PFSK-1 (cell line): ENCODE results near the gene PBX3.

ENCODE experiments used
- FOXP2 ChIP-seq: optimal IDR thresholded peaks from 2 replicates; pipeline ENCODE3; 2011; ENCODE audit warnings: borderline replicate concordance, control low read depth, inconsistent platforms; ENCODE audit not compliant: insufficient read depth; ENCODE audit errors: extremely low read length, extremely low read depth
- POLR2AphosphoS5 ChIP-seq: IDR thresholded peaks from 2 replicates; pipeline ENCODE4 v1.6.1; 2012; ENCODE audit warnings: low read depth, mild to moderate bottlenecking, control low read depth, low read length, moderate library complexity
- REST ChIP-seq, 2 experiments: IDR thresholded peaks; 2 replicates each; pipeline versions ENCODE4 v1.6.1 to v1.8.0; 2011 to 2012; ENCODE audit warnings: low read depth in 2 of 2, low read length in 2 of 2, control low read depth in 1 of 2, inconsistent platforms in 1 of 2, mild to moderate bottlenecking in 1 of 2, moderate library complexity in 1 of 2; ENCODE audit not compliant: insufficient read depth in 1 of 2
- SIN3A ChIP-seq: IDR thresholded peaks from 2 replicates; pipeline ENCODE4 v1.6.1; 2012; ENCODE audit warnings: mild to moderate bottlenecking, low read length, moderate library complexity, borderline replicate concordance; ENCODE audit not compliant: insufficient read depth
- TAF1 ChIP-seq: IDR thresholded peaks from 2 replicates; pipeline ENCODE4 v1.6.1; 2012; ENCODE audit warnings: low read length, control low read depth, borderline replicate concordance; ENCODE audit not compliant: insufficient read depth

PBX3 gene

GRCh38 chr9:125842242-125842641 lies 95.1 kb downstream of the PBX3 start:
- no peak for TF ChIP-seq REST (IDR thresholded peaks at IDR 0.05; ENCODE audit: insufficient read depth in 1 of 2, low read depth in 2 of 2, low read length in 2 of 2)
- no peak for TF ChIP-seq TAF1
- no peak for TF ChIP-seq SIN3A
- TF ChIP-seq POLR2AphosphoS5, result no peak
- no peak for TF ChIP-seq FOXP2

GRCh38 chr9:125843646-125844045 lies 96.5 kb downstream of the PBX3 start:
- no peak for TF ChIP-seq POLR2AphosphoS5

- TF ChIP-seq FOXP2 (no peak), SIN3A (no peak), TAF1 (no peak), REST (IDR thresholded peaks at IDR 0.05; ENCODE audit: insufficient read depth in 1 of 2, low read depth in 2 of 2, low read length in 2 of 2) (no peak), POLR2AphosphoS5 (no peak)
Measured at GRCh38 chr9:125844611-125845010, 97.4 kb downstream of the PBX3 start.

GRCh38 chr9:125845271-125845808 lies 98.2 kb downstream of the PBX3 start:
- TF ChIP-seq TAF1, result no peak
- TF ChIP-seq SIN3A, result no peak
- TF ChIP-seq REST (IDR thresholded peaks at IDR 0.05; ENCODE audit: insufficient read depth in 1 of 2, low read depth in 2 of 2, low read length in 2 of 2), result no peak
- TF ChIP-seq POLR2AphosphoS5, result no peak
- no peak for TF ChIP-seq FOXP2

- TF ChIP-seq REST (IDR thresholded peaks at IDR 0.05; ENCODE audit: insufficient read depth in 1 of 2, low read depth in 2 of 2, low read length in 2 of 2) (no peak), POLR2AphosphoS5 (no peak), FOXP2 (no peak)
Measured at GRCh38 chr9:125847735-125848134, 100.6 kb downstream of the PBX3 start.
